CD4-positive, alpha-beta T cell treated with Interleukin-6 at 100 ng/mL for 8 hours (primary cell): Measurements from ENCODE around the gene MTMR3.
"Not testable (repeated sequence)": the region's sequence is repeated elsewhere in the genome, so short reads cannot be mapped to it uniquely, and the experiment has no call there.

Source experiments
- DNase-seq: peaks from one replicate; pipeline ENCODE4 v3.0.0-alpha.2; 2020; ENCODE audit warnings: mixed read lengths, low spot score

MTMR3 gene

DNA sequence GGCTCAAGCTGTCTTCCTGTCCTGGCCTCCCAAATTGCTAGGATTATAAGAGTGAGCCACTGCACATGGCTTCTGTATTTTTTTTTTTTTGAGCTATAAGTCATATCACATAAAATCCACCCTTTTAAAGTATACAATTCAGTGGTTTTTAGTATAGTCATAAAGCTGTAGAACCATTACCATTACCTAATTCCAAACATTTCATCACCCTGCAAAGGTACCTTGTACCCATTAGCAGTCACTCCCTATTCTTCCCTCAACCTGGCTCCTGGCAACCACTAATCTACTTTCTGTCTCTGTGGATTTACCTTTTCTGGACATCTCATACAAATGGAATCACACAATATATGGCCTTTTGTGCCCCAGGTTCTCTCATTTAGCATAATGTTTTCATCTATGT lies 84.5 kb downstream of the MTMR3 start:
- no peak for DNase-seq

- DNase-seq: no peak
These were observed 88.6 kb downstream of the MTMR3 start for GRCh38 chr22:29971607-29972006.

GRCh38 chr22:29972121-29972520 lies 89.1 kb downstream of the MTMR3 start:
- DNase-seq: no peak

DNA sequence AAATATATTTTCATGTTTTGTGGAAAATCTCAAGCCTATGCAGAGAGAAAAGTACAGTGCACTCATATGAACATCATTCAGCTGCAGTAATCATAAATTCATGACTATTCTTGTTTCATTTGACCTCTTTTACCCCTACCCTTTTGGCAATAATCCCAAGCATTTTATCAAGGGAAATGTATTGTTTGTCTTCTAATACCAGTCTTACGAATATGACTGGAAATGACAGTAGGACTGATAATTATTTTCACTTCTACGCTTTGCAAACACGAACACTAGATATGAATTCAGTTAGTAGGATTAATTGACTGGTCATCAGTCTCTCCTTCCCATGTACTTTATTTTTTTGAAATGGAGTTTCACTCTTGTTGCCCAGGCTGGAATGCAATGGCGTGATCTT lies 90.3 kb downstream of the MTMR3 start:
- DNase-seq: no peak

- DNase-seq: not testable (repeated sequence)
These were observed 90.7 kb downstream of the MTMR3 start for GRCh38 chr22:29973680-29974079.

- DNase-seq: no peak
These were observed 92.5 kb downstream of the MTMR3 start for GRCh38 chr22:29975494-29975893.

- no peak for DNase-seq
These were observed 94.1 kb downstream of the MTMR3 start for GRCh38 chr22:29977107-29977506.

DNA sequence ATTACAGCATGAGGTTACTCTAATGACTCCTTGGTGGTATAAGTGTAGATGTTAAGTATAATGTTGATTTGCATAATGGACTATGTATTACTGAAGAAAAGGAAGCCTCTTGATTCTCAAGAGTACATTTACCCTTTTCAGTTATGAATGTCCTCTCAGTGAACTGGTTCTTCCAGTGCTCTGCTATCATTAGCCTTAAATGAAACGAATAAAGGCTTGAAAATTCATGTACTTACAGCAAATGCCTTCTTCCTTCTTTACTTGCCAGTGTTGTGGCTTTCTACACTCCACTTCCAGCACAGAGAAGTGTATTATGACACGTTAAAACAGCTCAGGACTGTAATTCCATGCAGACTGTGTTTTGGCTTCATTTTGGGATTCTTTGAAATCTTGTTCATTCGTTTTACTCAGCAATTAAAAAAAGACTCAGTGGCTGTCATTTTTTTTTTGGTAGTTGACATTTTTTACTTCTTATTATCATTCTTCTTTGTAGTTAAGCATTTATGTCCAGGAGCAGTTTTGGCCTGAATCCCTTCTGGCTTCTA lies 96.9 kb downstream of the MTMR3 start:
- DNase-seq: no peak

DNA sequence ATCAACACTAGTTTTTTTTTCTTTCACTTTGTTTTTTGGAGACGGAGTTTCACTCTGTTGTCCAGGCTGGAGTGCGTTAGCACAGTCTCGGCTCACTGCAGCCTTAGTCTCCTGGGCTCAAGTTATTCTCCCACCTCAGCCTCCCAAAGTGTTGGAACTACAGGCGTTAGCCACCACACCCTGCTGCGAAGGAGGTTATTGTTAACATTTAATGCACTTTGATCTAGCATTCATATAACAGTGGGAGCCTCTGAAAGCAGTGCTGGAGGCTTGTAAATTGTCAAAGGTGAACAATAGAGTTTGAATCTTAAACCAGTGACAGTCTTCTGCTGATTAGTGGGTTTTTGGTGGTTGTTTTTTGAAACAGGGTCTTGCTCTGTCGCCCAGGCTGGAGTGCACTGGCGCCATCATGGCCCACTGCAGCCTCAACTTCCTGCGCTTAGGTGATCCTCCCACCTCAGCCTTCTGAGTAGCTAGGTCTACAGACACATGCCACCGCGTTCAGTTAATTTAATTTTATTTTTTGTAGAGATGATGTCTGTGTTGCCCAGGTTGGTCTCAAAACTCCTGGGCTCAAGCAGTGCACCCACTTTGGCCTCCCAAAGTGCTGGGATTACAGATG lies 100.4 kb downstream of the MTMR3 start:
- DNase-seq: no peak

DNA sequence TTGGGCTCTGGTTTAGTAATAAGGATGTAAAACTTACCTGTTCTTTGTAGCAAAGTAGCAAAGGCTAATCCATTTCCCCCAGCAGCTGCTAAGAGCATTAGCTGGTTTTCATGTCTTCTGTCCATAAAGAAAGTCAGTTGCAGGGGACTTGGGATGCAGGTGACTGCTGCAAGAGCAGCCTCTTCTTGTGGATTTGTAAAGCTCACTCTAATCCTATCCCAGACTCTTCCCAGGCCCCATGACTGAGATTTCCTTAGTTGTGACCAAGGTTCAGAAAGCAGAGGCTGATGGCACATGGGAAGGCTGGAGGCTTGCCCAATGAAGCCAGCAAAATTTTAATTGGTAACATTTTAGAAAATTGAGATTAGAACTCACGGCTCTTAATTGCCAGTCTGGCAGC lies 102.9 kb downstream of the MTMR3 start:
- no peak for DNase-seq

GRCh38 chr22:29987137-29987536 lies 104.2 kb downstream of the MTMR3 start:
- DNase-seq: no peak

DNA sequence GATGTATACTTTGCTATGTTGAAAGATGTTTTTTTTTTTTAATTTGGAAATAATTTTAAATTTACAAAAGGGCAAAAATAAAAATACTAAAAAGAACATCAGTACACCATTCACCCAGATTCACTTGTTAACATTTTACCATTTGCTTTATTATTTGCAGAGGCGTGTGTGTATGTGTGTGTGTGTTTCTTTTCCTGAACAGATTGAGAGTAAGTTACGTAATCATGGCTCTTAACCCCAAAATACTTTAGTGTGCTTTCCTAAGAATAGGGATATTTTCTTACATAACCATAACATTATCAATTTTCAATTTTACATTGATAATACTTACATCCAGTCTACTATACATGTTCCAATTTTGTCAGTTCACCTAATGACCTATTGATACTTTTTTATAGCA lies 105.7 kb downstream of the MTMR3 start:
- DNase-seq: no peak

DNA sequence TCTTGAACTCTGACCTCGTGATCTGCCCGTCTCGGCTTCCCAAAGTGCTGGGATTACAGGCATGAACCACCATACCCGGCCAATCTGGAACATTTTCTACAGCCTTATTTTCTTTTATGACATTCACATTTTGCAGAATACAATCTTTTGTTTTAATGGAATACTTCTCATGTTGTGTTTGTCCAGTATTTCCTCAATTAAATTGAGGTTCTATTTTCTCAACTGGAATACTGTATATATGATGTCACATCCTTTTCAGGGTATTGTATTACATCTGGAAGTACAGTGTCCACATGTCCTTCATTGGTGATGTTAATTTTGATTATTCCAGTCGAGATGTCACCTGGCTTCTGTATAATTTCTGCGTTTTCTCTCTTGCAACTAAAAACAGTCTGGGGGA lies 106.5 kb downstream of the MTMR3 start:
- no peak for DNase-seq

DNA sequence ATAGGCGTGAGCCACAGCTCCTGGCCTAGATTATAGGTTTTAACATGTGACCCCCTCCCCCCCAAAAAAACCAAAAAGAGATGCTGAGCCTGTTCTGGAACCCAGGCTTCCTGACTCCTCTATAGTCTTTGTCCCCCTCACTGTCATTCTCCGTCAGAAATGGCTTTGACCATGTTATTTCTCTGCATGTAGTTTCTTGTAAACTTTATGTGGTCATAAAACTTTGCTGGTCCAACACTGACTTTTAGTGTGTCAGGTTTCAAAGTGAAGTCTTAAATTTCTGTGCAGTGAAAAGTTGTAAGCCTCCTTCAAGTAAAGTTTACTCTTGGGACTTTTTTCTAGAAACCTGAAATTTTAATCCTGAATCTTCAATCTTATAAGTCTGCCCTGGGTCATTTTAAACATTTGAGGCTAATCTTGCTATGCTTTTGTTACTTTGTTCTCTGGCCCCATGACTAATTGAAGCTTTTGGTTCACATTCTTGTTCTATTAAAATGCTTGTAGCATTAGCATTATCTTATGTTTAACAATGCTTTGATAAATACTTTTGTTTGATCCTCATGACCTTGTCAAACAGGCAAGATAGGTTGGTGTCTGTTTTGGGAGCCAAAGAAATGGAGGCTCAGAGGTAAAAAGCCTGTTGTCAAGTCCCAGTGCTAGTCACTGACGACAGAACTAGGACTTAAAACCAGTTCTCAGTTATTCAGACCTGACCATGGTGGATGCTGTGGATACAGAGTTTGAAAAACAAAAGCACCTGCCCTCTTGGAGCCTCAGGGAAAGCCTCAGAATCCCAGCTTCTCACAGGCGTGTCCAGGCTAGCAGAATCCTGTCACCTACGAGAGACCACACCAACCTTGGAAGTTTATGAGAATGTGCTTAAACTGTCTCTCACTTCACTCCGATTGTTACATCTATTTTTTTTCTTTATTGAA lies 109.6 kb downstream of the MTMR3 start:
- no peak for DNase-seq

GRCh38 chr22:29994027-29994715 lies 111.2 kb downstream of the MTMR3 start:
- no peak for DNase-seq

GRCh38 chr22:29994943-29995342 lies 112.0 kb downstream of the MTMR3 start:
- no peak for DNase-seq

- no peak for DNase-seq
These were observed 114.1 kb downstream of the MTMR3 start for GRCh38 chr22:29997107-29997506.

GRCh38 chr22:29997516-29997915 lies 114.5 kb downstream of the MTMR3 start:
- DNase-seq: no peak

DNA sequence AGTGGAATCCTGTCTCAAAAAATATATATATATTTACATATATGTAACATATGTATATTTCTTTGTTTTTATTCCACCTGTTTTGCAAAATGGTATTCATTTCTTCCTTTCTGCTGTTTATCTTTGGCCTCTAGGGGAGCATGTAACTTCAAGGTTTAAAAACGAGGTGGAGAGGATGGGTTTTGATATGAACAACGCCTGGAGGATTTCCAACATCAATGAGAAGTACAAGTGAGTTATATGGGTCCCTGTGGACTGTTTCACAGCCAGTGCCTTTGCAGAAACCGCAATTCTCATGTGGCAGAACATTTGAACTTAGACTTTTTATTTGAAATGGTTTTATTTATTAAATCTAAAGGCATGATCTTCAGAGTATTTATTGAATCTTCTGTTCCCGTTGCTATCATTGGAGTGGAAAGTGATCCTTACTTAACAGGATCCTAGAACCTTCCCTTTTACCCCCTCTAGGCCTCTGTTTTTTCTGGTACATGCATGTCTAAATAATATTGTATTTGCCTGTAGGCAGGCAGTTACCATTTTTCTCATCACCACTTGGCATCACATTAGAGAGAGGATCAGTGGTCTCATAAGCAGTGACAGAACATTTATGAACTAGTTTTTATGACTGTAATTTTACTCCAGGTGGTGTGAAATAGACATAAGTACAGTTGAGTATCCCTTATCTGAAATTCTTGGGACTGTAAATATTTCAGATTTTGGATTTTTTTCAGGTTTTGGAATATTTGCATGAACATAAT lies 115.8 kb downstream of the MTMR3 start:
- no peak for DNase-seq

DNA sequence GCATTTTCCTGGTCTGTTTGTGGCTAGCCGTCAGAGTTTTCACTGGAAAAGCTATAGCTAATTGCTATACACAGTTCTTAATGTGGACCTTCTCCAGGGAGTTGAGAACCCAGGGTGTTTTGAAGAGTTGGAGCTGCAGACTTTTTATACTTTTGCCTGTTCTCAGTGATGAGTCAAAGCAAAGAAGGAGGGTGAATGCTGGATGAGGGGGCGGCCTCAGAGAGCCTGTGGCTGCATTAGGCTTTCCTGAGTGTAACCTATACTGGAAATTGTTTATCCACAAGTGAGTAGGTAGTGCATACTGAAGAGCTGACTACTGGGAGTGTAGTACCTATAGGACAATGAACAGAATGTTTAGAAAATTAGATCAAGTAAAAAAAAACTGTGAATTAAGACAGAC lies 117.6 kb downstream of the MTMR3 start:
- DNase-seq: no peak

- DNase-seq: no peak
These were observed 118.5 kb downstream of the MTMR3 start for GRCh38 chr22:30001459-30001858.
